Stimulated activated naive B cell treated with anti-CD40 and anti-IgM and Interleukin-4, amounts not matched to agents 10 μg/mL and 1 μg/mL and 100 μg/mL, for 72 hours (primary cell): ENCODE measurements around the gene ACTG1.
"Not testable (repeated sequence)": the region's sequence is repeated elsewhere in the genome, so short reads cannot be mapped to it uniquely, and the experiment has no call there.

Experiments used
- ATAC-seq, 2 donors: fragments of 150-1000 bp; cut with Tn5 transposase; replicated peaks; 2 replicates each; pipeline ENCODE4 v1.10.0; 2021; ENCODE audit warnings: moderate library complexity in 1 of 2
- DNase-seq: peaks from one replicate; pipeline ENCODE4 v3.0.0; 2021
- H3K27ac Mint-ChIP-seq: one replicate; pipeline ENCODE4 v1.8.0; 2022; ENCODE audit warnings: mild to moderate bottlenecking, mixed read lengths
- H3K27me3 Mint-ChIP-seq, 2 donors: one replicate each; pipeline ENCODE4 v1.8.0; 2022; ENCODE audit warnings: mixed read lengths in 2 of 2
- H3K36me3 Mint-ChIP-seq, 2 donors: one replicate each; pipeline ENCODE4 v1.8.0; 2022; ENCODE audit warnings: mixed read lengths in 2 of 2, mild to moderate bottlenecking in 1 of 2
- H3K4me1 Mint-ChIP-seq, 2 donors: one replicate each; pipeline ENCODE4 v1.8.0; 2022; ENCODE audit warnings: mixed read lengths in 2 of 2, mild to moderate bottlenecking in 1 of 2
- H3K4me3 Mint-ChIP-seq, 2 donors: one replicate each; pipeline ENCODE4 v1.8.0; 2022; ENCODE audit warnings: mild to moderate bottlenecking in 2 of 2, mixed read lengths in 2 of 2, moderate library complexity in 1 of 2
- H3K9me3 Mint-ChIP-seq, 2 donors: one replicate each; pipeline ENCODE4 v1.8.0; 2022; ENCODE audit warnings: mixed read lengths in 2 of 2, mild to moderate bottlenecking in 1 of 2

Gene ACTG1

DNA sequence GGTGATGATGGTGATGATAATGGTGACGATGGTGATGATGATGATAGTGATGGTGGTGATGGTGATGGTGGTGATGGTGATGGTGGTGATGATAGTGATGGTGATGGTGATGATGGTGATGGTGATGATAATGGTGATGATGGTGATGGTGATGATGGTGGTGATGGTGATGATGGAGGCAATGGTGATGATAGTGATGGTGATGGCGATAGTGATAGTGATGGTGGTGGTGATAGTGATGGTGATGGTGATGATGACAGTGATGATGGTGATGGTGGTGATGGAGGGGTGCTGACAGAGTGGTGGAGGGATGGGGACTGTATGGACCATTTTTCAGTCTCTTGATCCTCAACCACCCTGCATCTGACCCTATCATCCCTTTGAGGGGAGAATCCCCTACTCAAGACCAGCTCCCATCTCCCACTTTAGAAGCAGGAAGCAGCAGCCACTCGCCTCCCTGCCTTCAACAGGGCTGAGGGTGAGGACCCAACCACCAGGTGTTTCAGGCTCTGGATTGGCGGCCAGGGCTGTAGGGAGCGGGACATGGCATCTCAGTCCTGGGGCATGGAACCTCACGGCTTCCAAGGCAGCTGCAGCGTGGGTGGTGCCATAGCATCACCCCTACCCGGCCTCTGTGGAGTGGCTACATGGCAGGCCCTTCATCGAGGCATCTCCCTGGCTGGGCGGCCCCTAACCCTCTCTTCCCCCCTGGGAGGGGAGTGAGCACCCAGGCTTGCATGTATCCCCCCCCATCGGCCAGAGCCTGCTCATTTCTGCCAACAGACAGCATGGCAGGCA, 20.1 kb upstream of the ACTG1 start:
- H3K4me3 Mint-ChIP-seq, result no peak overlapping the region
- peaks cover 4 to 8% of the 10 kb centered on the region in 2 donors for H3K36me3 Mint-ChIP-seq
- no peak overlapping the region for H3K27ac Mint-ChIP-seq
- DNase-seq, result no peak
- ATAC-seq, result no peak
- H3K4me1 Mint-ChIP-seq, result peaks cover 5 to 17% of the 10 kb centered on the region in 2 donors
- H3K9me3 Mint-ChIP-seq, result no peaks in the 10 kb centered on the region
- peaks cover 14 to 16% of the 10 kb centered on the region in 2 donors for H3K27me3 Mint-ChIP-seq

DNA sequence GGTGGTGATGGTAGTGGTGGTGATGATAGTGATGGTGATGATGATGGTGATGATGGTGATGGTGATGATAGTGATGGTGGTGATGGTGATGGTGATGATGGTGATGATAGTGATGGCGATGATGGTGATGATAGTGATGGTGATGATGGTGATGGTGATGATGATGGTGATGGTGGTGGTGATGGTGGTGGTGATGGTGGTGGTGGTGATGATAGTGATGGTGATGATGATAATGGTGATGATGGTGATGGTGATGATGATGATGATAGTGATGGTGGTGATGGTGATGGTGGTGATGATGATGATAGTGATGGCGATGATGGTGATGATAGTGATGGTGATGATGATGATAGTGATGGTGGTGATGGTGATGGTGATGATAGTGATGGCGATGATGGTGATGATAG, 19.4 kb upstream of the ACTG1 start:
- not testable (repeated sequence) for H3K27ac Mint-ChIP-seq, H3K9me3 Mint-ChIP-seq, H3K4me3 Mint-ChIP-seq, H3K36me3 Mint-ChIP-seq, DNase-seq, ATAC-seq
- peaks cover 8 to 15% of the 10 kb centered on the region in 2 donors for H3K27me3 Mint-ChIP-seq
- peaks cover 0 to 10% of the 10 kb centered on the region in 2 donors for H3K4me1 Mint-ChIP-seq

DNA sequence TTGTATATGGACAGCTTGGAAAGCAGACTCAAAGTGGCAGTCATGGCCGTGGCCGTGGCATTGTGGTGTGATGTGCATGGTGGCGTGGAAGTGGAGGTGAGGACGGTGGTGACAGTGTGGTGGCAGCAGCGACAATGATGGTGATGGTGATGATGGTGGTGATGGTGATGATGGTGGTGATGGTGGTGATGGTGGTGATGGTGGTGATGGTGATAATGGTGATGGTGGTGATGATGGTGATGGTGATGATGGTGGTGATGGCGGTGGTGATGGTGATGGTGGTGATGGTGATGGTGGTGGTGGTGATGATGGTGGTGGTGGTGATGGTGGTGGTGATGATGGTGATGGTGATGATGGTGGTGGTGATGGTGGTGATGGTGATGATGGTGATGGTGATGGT, 18.4 kb upstream of the ACTG1 start:
- H3K27ac Mint-ChIP-seq, DNase-seq, H3K9me3 Mint-ChIP-seq, H3K4me1 Mint-ChIP-seq, H3K4me3 Mint-ChIP-seq, H3K36me3 Mint-ChIP-seq, ATAC-seq: not testable (repeated sequence)
- H3K27me3 Mint-ChIP-seq, result peaks cover 12 to 14% of the 10 kb centered on the region in 2 donors

DNA sequence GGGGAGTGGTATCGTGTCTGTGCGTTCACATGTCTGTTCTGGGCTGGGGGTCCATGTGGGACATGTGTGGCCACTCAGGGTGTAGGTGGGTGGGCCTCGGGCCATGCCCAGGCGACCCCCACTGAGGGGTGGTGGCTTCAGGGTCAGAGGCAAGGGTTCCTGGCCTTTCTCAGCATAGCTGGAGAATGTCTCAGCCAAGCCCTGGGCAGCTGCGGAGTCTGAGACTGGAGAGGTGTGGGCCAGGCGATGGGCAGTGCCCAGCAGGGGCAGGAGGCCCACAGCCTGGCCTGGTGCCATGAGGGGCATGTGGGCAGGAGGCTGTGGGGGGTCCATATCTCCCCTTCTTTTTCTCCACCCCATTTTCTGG, 16.8 kb upstream of the ACTG1 start:
- Mint-ChIP-seq H3K4me3 (peak overlapping the region in 1 of 2 donors; percentile 22), H3K9me3 (no peaks in the 10 kb centered on the region), H3K27ac (no peak overlapping the region), H3K36me3 (no peaks in the 10 kb centered on the region), H3K27me3 (peaks cover 6% of the 10 kb centered on the region in 2 donors), H3K4me1 (peaks cover 0 to 10% of the 10 kb centered on the region in 2 donors)
- ATAC-seq, result no peak
- DNase-seq, result no peak

DNA sequence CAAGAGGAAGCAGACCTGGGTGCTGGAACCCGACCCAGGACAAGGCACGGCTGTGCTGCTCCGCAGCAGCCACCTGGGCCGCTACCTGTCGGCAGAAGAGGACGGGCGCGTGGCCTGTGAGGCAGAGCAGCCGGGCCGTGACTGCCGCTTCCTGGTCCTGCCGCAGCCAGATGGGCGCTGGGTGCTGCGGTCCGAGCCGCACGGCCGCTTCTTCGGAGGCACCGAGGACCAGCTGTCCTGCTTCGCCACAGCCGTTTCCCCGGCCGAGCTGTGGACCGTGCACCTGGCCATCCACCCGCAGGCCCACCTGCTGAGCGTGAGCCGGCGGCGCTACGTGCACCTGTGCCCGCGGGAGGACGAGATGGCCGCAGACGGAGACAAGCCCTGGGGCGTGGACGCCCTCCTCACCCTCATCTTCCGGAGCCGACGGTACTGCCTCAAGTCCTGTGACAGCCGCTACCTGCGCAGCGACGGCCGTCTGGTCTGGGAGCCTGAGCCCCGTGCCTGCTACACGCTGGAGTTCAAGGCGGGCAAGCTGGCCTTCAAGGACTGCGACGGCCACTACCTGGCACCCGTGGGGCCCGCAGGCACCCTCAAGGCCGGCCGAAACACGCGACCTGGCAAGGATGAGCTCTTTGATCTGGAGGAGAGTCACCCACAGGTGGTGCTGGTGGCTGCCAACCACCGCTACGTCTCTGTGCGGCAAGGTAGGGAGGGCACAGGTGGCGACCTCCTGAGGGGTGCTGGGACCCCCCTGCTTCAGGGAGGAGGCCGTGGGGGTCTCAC, 16.2 kb upstream of the ACTG1 start:
- Mint-ChIP-seq H3K27me3 (peaks cover 6% of the 10 kb centered on the region in 2 donors), H3K27ac (no peak overlapping the region), H3K4me3 (no peak overlapping the region), H3K9me3 (no peaks in the 10 kb centered on the region), H3K36me3 (no peaks in the 10 kb centered on the region), H3K4me1 (peaks cover 0 to 8% of the 10 kb centered on the region in 2 donors)
- ATAC-seq, result no peak
- DNase-seq, result no peak

DNA sequence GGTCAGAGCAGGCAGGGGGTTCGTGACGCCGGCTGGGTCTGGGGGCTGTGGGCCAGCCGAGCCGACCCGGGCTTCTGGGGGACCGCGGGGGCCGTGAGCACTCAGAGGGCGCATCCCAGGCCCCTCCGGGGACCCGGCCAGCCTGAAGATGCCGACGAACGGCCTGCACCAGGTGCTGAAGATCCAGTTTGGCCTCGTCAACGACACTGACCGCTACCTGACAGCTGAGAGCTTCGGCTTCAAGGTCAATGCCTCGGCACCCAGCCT, 15.7 kb upstream of the ACTG1 start:
- peaks cover under 1 to 8% of the 10 kb centered on the region in 2 donors for H3K4me1 Mint-ChIP-seq
- ATAC-seq (no peak), DNase-seq (no peak)
- peaks cover 6% of the 10 kb centered on the region in 2 donors for H3K27me3 Mint-ChIP-seq
- no peak overlapping the region for H3K27ac Mint-ChIP-seq
- H3K36me3 Mint-ChIP-seq, result peaks cover 0 to under 1% of the 10 kb centered on the region in 2 donors
- no peak overlapping the region for H3K4me3 Mint-ChIP-seq
- no peaks in the 10 kb centered on the region for H3K9me3 Mint-ChIP-seq

DNA sequence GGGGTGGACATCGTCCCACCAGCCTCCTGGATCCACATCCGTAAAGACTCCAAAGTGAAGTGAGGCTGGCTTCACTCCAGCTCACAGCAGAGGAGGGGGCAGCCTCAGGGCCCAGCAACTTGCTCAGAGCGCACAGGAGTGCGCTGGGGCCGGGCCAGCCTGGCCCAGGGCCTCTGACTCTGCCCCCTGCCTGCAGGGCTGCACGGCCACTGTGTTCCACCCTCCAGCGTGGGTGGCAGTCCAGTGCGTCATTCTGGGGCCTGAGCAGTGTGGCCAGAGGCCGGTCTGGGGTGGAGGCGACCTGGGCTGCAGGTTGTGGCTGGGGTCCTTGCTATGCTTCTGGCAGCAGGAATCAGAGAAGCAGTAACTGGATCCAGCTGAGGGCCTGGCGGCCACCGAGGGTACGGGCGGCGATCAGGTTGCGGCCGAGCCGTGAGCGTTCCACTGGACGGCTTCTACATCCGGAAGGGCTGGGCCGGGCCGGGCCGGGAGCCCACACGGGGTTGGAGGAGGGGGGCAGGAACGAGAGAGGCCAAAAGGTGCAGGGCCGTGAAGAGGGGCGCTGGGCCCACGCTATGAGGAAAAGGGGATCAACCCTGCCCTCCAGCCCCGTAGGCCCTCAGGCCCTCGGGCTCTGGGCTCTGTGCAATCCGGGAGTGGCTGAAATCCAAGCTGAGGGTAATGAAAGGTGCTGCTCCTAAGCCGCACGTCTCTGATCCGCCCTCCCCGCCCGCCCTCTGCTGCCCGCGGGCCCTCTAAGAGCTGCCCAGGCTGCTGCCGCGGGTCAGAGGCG, 15.2 kb upstream of the ACTG1 start, which contains the start of gene FSCN2:
Gene FSCN2 (plus strand): TSS at position 787 of the 793 bp plus-strand sequence. CDS start 155 bp downstream, outside the sequence.
- ATAC-seq, result no peak
- no peak within 1 kb of the TSS for H3K4me3 Mint-ChIP-seq
- no peak for DNase-seq
- peaks cover 6% of the 10 kb centered on the region in 2 donors for H3K27me3 Mint-ChIP-seq
- H3K36me3 Mint-ChIP-seq, result peaks cover 0 to 2% of the 10 kb centered on the region in 2 donors
- H3K27ac Mint-ChIP-seq, result no peak within 1 kb of the TSS
- H3K9me3 Mint-ChIP-seq, result no peaks in the 10 kb centered on the region
- H3K4me1 Mint-ChIP-seq, result peaks cover 3 to 11% of the 10 kb centered on the region in 2 donors

DNA sequence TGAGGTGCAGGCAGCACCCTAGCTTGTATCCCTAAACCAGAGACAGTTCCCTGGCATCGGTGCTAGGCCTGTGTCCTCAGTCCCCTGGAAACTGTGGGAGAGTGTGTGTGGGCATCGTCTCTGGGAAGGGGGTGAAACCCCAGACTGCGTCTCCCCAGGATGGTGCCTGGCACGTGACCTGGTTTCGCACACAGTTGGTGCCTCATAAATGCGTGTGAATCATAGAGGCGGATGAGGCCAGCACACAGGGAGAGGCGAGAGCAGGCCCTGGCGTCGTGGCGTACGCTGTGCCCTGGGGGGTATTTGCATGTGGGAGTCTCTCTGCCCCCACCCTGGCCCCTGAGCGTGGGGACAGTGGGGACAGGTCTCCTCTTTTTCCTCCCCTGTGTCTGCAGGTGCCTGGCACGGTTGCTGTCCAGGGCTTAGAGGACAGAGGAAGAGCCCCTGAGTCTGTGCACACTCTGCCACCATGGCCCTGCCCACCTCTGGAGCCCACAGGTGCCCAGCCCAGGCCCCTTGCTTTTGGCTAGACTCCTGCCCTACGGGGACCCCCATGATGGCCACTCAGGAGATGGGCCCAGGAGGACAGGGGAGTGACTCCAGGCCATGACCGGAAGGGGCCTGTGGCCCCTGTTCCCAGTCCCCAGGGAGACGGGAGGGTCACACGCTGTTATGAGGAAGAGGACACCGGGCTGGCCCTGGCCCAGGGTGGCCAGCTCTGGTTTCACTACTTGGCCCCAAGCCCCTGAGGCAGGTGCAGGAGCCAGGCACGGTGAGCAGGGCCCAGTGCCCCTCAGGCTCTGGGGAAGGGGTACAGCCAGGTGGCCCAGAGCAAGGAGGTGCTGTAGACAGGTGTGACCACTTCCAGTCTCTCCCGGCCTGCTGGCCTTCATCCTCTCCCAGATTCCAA, 14.3 kb upstream of the ACTG1 start:
- Mint-ChIP-seq H3K4me3 (no peak overlapping the region), H3K27ac (no peak overlapping the region), H3K36me3 (peaks cover 0 to 2% of the 10 kb centered on the region in 2 donors), H3K27me3 (peaks cover 6% of the 10 kb centered on the region in 2 donors), H3K4me1 (peaks cover 3 to 19% of the 10 kb centered on the region in 2 donors), H3K9me3 (no peaks in the 10 kb centered on the region)
- ATAC-seq (no peak), DNase-seq (no peak)

DNA sequence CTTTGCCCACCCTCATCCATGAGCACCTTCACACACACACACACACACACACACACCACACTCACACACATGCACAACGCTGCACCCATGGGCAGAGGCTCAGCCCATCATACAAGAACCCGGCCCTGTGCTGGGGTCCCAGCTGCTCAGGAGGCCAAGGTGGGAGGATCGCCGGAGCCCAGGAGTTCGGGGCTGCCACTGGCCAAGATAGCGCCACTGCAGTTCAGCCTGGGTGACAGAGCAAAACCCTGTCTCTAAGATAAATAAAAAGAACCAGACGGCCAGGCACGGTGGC, 12.2 kb upstream of the ACTG1 start:
- no peak overlapping the region for H3K27ac Mint-ChIP-seq
- peaks cover 0 to 2% of the 10 kb centered on the region in 2 donors for H3K36me3 Mint-ChIP-seq
- DNase-seq (no peak), ATAC-seq (no peak)
- H3K27me3 Mint-ChIP-seq, result peaks cover 6% of the 10 kb centered on the region in 2 donors
- peaks cover 10 to 30% of the 10 kb centered on the region in 2 donors for H3K4me1 Mint-ChIP-seq
- peak overlapping the region in 1 of 2 donors; percentile 28 for H3K4me3 Mint-ChIP-seq
- H3K9me3 Mint-ChIP-seq, result no peaks in the 10 kb centered on the region

DNA sequence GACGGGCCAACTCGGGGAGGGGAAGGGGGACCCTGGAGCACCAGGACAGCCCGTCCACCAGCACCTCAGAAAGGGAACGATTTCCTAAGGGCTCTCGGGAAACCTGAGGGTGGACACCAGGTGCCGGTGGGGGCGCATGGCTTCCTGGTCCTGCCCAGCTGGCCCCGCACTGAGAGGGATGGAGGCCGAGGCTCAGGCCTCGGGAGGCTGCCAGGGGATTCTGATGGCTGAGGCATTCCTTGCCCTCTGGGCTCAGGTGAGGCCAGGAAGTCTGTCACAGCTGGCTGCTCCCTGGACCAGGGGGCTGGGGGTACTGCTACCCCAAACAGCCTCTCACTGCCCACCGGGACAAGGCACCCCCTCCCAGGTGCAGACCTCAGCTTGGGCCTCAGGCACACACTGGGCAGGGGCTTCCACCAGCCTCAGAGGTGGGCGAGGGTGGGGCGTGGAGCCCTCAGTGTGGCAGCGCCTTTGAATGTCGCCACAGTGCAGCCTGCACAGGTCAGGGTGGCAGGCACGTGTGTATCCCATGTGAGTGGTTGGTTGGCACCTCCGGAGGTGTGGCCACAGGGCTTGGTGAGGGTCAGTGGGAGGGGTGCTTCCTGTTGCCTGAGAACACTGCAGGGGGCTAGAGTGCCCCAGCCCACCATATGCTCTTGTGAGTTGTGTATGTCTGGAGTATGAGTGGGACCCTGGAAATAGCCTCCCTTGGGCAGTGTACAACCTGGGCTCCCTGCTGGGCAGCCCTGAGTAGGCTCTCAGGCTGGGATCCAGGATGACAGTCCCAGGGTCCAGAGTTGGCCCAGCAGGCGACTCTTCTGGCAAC, 11.7 kb upstream of the ACTG1 start:
- Mint-ChIP-seq H3K9me3 (no peaks in the 10 kb centered on the region), H3K4me3 (no peak overlapping the region), H3K27ac (no peak overlapping the region), H3K4me1 (peaks cover 13 to 35% of the 10 kb centered on the region in 2 donors), H3K36me3 (peaks cover 0 to 2% of the 10 kb centered on the region in 2 donors), H3K27me3 (peaks cover 6% of the 10 kb centered on the region in 2 donors)
- ATAC-seq (no peak), DNase-seq (no peak)

DNA sequence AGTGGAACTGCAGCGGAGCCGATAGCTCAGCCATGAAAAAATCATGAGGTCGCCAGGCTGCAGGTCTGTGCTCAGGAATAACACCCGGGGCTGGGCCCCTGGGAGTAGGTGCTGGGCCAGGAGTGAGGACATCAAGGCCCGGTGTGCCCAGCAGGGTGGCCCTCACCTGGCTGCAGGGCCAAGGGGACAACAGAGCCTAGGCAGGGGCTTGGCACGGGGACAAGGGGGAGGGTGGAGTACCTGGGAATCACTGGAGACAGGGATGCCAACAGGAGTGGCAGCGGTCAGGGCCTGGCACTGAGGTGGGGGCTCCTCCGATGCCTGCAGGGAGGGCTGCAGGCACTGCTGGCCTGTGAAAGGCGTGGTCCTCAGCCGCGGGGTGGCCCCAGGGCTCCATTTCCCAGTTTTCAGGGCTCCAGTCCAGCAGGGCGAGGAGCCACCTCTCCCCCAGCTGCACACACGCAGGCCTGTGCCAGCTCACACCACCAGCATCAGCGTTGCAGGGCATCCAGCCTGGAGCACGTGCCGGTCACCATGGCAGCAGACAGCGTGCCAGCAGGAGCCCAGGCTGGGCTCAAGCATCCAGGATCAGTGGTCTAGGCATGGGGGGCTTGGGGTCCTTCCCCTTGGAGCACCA, 10.9 kb upstream of the ACTG1 start:
- Mint-ChIP-seq H3K4me1 (peaks cover 13 to 36% of the 10 kb centered on the region in 2 donors), H3K36me3 (peaks cover 0 to 2% of the 10 kb centered on the region in 2 donors), H3K27me3 (peaks cover 6% of the 10 kb centered on the region in 2 donors), H3K9me3 (no peaks in the 10 kb centered on the region), H3K4me3 (no peak overlapping the region), H3K27ac (no peak overlapping the region)
- no peak for DNase-seq
- no peak for ATAC-seq

DNA sequence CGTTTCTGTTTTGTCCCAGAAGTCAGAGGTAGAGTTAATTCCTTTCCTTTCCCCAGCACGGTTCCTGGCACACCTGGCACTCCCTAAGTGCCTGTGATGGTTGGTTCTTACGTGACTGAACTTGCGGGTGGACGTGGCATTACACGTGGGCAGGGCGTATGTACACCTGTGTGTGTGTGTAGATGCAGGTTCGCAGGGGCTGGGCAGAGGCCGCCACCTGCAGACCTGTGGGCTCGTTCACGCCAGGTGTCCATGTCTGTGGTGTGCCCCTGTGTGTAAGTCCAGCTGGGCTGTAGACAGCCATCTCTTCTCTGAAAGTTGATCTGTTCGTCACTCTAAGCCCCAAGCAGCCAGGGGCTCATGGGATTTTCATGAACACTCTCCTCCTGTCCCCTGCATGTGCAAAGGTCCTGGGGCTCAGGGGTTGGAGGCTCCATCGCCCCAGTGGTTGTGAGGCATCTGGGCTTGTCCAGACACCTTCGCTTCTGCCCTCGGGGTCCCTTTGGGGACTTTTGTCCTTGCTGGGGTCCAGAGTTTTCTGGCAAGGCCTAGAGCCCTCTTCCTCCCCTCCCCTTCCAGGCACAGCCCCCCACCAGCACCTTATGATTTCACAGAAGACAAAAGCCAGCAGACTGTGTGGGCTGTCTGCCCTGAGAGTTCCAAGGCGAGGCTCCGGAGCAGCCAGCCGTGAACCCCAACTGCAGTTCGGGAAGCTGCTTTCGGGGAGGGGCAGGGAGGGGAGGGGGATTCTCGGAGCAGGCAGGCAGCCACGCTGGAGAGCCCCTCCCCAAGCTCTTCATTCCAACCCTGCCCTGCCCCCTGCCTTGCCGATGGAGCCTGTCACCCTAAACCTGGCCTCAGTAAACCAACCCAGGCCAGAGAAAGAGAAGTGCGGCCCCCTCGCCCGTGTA, 10.1 kb upstream of the ACTG1 start:
- peaks cover 0 to 2% of the 10 kb centered on the region in 2 donors for H3K36me3 Mint-ChIP-seq
- DNase-seq, result no peak
- H3K4me3 Mint-ChIP-seq, result no peak overlapping the region
- peak overlapping the region; percentile 31 for H3K27ac Mint-ChIP-seq
- ATAC-seq, result peak in 1 of 2 donors; percentile 14
- peaks cover 18 to 44% of the 10 kb centered on the region in 2 donors for H3K4me1 Mint-ChIP-seq
- no peaks in the 10 kb centered on the region for H3K9me3 Mint-ChIP-seq
- H3K27me3 Mint-ChIP-seq, result peaks cover 4 to 6% of the 10 kb centered on the region in 2 donors
